Skin of body (tissue), 2 donors: ENCODE results near the gene ZNF860. TPM values are rescaled to one million over a fixed set of nuclear protein-coding genes. Genes with fewer than 3 reads are reported as not detected.
"Not testable (repeated sequence)": the region's sequence is repeated elsewhere in the genome, so short reads cannot be mapped to it uniquely, and the experiment has no call there.

Experiments used
- DNase-seq: peaks from one replicate; lab custom pipeline; 2025; lab: John Stamatoyannopoulos, UW
- total RNA-seq: library from RNA; depleted of rRNA; stranded (reverse); fragments of >200 nt; gene quantifications from one replicate; pipeline ENCODE4 v1.2.3, GENCODE V29; 2014

The ZNF860 gene
- total RNA-seq, 1 donor from 2014 or later: 0.89 TPM

GRCh38 chr3:31960793-31961431 is 20.6 kb upstream of the ZNF860 start:
- DNase-seq: no peak

- DNase-seq: no peak
Measured at GRCh38 chr3:31962801-31963205, 18.7 kb upstream of the ZNF860 start.

- DNase-seq: no peak
Measured at GRCh38 chr3:31966978-31967591, 14.5 kb upstream of the ZNF860 start.

- no peak for DNase-seq
Measured at GRCh38 chr3:31967592-31967991, 14.0 kb upstream of the ZNF860 start.

- DNase-seq: peak; percentile 42
Measured at GRCh38 chr3:31968369-31968926, 13.1 kb upstream of the ZNF860 start.

- DNase-seq: peak; percentile 63
Measured at GRCh38 chr3:31968927-31969418, 12.6 kb upstream of the ZNF860 start.

- no peak for DNase-seq
Measured at GRCh38 chr3:31971607-31972006, 9.9 kb upstream of the ZNF860 start.

GRCh38 chr3:31973081-31973480 is 8.5 kb upstream of the ZNF860 start:
- DNase-seq: no peak

GRCh38 chr3:31973837-31974236 is 7.7 kb upstream of the ZNF860 start:
- DNase-seq: no peak

- DNase-seq: no peak
Measured at GRCh38 chr3:31974471-31974870, 7.1 kb upstream of the ZNF860 start.

- DNase-seq: peak; percentile 55
Measured at GRCh38 chr3:31974964-31975363, 6.6 kb upstream of the ZNF860 start.

GRCh38 chr3:31976302-31976701 is 5.2 kb upstream of the ZNF860 start:
- DNase-seq: no peak

GRCh38 chr3:31977736-31978135 is 3.8 kb upstream of the ZNF860 start:
- DNase-seq: no peak

GRCh38 chr3:31978553-31978952 is 3.0 kb upstream of the ZNF860 start:
- DNase-seq: no peak

GRCh38 chr3:31979001-31979697 is 2.4 kb upstream of the ZNF860 start:
- DNase-seq: no peak

GRCh38 chr3:31980530-31981205 is 882 bp upstream of the ZNF860 start:
- DNase-seq: no peak

GRCh38 chr3:31984321-31984720 is 2.8 kb downstream of the ZNF860 start:
- DNase-seq: no peak

GRCh38 chr3:31985831-31986230 is 4.3 kb downstream of the ZNF860 start:
- no peak for DNase-seq

- no peak for DNase-seq
Measured at GRCh38 chr3:31988271-31988670, 6.7 kb downstream of the ZNF860 start.

GRCh38 chr3:31992995-31993394 is 11.4 kb downstream of the ZNF860 start:
- DNase-seq: not testable (repeated sequence)

- no peak for DNase-seq
Measured at GRCh38 chr3:31993843-31994242, 12.3 kb downstream of the ZNF860 start.

- DNase-seq: not testable (repeated sequence)
Measured at GRCh38 chr3:31995026-31995425, 13.5 kb downstream of the ZNF860 start.
